Measurements from ENCODE around the gene INSL3.

INSL3 gene

DNA sequence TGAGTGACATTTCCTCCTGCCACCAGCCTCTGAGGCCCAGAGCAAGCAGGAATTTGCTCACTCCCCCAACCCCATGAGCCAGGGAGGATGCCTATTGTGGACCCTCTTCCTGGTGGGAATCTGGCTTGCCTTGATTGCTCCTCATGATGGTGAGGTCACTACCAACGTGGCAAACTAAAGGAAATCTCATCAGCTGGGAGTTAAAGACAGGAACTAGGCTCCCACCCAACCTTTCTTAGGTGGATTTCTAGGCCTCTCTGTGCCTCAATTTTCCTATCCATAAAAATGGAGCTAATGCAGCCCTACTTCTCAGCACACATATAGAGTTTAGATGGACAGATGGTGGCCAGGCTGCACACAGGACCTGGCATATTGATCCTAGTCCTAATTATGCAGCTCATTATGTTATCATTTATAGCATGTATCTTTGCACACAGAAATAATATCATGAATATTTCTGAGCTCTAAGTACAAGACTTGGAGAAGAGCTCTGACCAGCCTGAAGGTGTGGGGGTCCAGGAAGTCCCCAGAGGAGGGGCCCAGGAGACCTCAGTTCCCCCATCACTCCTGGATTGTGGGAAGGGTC lies 24.4 kb downstream of the INSL3 start:
- Histone ChIP-seq H3K27me3 (ENCODE audit: insufficient read depth, poor library complexity, severe bottlenecking) (no peaks in the 10 kb centered on the region), H3K36me3 (ENCODE audit: low read depth) (no peaks in the 10 kb centered on the region), H3K4me1 (ENCODE audit: insufficient read depth, poor library complexity, severe bottlenecking) (peaks cover 27% of the 10 kb centered on the region), H3K9me3 (ENCODE audit: severe bottlenecking) (no peaks in the 10 kb centered on the region), H3K27ac (ENCODE audit: poor library complexity, severe bottlenecking) (peak overlapping the region; percentile 85), H3K4me3 (ENCODE audit: severe bottlenecking) (no peak overlapping the region)
- TF ChIP-seq, protein P1, sequence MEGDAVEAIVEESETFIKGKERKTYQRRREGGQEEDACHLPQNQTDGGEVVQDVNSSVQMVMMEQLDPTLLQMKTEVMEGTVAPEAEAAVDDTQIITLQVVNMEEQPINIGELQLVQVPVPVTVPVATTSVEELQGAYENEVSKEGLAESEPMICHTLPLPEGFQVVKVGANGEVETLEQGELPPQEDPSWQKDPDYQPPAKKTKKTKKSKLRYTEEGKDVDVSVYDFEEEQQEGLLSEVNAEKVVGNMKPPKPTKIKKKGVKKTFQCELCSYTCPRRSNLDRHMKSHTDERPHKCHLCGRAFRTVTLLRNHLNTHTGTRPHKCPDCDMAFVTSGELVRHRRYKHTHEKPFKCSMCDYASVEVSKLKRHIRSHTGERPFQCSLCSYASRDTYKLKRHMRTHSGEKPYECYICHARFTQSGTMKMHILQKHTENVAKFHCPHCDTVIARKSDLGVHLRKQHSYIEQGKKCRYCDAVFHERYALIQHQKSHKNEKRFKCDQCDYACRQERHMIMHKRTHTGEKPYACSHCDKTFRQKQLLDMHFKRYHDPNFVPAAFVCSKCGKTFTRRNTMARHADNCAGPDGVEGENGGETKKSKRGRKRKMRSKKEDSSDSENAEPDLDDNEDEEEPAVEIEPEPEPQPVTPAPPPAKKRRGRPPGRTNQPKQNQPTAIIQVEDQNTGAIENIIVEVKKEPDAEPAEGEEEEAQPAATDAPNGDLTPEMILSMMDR (IDR thresholded peaks at IDR 0.05; ENCODE audit: poor library complexity, severe bottlenecking), result no peak
- no peak for ATAC-seq (ENCODE audit: low read depth)
- no peak for DNase-seq (ENCODE audit: low spot score)

DNA sequence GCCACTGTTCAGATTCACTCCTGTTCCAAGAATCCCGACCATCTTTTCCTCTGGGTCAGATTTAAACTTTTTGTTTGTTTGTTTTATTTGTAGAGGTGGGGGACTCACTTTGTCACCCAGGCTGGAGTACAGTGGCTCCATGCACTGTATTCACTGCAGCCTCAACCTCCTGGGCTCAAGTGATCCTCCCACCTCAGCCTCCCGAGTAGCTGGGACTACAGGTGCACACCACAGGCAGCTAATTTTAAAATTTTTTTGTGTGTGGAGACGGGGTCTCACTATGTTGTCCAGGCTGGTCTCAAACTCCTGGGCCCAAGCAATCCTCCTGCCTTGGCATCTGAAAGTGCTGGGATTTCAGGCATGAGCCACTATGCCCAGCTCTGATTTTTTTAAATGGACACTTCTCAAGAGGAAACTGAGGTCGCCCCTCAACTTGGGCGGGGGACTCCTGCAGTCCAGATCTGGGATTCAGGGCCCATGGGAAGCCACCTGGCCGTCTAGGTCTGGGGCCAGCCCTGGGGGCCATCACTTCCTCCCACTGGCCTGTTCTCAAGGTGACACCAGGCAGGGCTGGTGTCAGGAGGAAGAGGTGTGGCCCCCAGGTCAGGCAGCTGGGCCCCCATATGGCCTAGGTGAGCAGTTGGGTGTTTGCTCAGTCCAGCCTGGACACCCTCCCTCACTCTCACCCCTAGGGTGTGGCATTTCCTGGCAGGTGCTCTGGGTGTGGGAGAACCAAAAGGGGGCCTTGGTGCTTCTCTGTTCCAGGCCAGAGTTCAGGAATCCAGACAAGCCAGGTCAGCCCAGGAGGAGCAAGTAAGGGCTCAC lies 25.1 kb downstream of the INSL3 start:
- DNase-seq (ENCODE audit: low spot score) (no peak), ATAC-seq (ENCODE audit: low read depth) (peak; percentile 49)
- TF ChIP-seq, protein P1 (IDR thresholded peaks at IDR 0.05; ENCODE audit: poor library complexity, severe bottlenecking), result no peak
- Histone ChIP-seq H3K4me3 (ENCODE audit: severe bottlenecking) (peak overlapping the region; percentile 58), H3K36me3 (ENCODE audit: low read depth) (no peaks in the 10 kb centered on the region), H3K27me3 (ENCODE audit: insufficient read depth, poor library complexity, severe bottlenecking) (no peaks in the 10 kb centered on the region), H3K27ac (ENCODE audit: poor library complexity, severe bottlenecking) (peak overlapping the region; percentile 85), H3K4me1 (ENCODE audit: insufficient read depth, poor library complexity, severe bottlenecking) (peaks cover 27% of the 10 kb centered on the region), H3K9me3 (ENCODE audit: severe bottlenecking) (no peaks in the 10 kb centered on the region)

DNA sequence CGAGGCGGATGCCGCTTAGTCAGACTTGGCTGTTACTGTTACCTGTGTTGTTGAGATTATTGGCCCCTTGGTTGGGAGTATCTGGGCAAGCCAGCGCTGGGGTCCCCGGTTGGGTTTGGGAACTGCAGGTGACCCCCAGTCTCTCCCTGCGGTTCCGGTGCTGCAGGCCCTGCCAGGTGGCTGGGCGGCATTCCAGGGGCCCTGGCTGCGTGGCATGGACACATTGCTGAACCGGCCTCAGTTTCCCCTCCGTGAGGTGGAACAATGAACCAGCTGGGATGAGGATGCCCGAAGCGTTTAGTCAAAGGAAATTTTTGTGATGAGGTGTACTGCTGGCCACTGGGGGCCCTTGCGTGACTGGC lies 25.8 kb downstream of the INSL3 start:
- H3K9me3 ChIP-seq (ENCODE audit: severe bottlenecking), result no peaks in the 10 kb centered on the region
- H3K27me3 ChIP-seq (ENCODE audit: insufficient read depth, poor library complexity, severe bottlenecking), result no peaks in the 10 kb centered on the region
- H3K36me3 ChIP-seq (ENCODE audit: low read depth), result no peaks in the 10 kb centered on the region
- TF ChIP-seq, protein P1 (IDR thresholded peaks at IDR 0.05; ENCODE audit: poor library complexity, severe bottlenecking), result no peak
- H3K27ac ChIP-seq (ENCODE audit: poor library complexity, severe bottlenecking), result peak overlapping the region; percentile 85
- peaks cover 31% of the 10 kb centered on the region for H3K4me1 ChIP-seq (ENCODE audit: insufficient read depth, poor library complexity, severe bottlenecking)
- H3K4me3 ChIP-seq (ENCODE audit: severe bottlenecking), result peak overlapping the region; percentile 58
- no peak for DNase-seq (ENCODE audit: low spot score)
- ATAC-seq (ENCODE audit: low read depth), result no peak; the same call in 2 of the 3 replicates

DNA sequence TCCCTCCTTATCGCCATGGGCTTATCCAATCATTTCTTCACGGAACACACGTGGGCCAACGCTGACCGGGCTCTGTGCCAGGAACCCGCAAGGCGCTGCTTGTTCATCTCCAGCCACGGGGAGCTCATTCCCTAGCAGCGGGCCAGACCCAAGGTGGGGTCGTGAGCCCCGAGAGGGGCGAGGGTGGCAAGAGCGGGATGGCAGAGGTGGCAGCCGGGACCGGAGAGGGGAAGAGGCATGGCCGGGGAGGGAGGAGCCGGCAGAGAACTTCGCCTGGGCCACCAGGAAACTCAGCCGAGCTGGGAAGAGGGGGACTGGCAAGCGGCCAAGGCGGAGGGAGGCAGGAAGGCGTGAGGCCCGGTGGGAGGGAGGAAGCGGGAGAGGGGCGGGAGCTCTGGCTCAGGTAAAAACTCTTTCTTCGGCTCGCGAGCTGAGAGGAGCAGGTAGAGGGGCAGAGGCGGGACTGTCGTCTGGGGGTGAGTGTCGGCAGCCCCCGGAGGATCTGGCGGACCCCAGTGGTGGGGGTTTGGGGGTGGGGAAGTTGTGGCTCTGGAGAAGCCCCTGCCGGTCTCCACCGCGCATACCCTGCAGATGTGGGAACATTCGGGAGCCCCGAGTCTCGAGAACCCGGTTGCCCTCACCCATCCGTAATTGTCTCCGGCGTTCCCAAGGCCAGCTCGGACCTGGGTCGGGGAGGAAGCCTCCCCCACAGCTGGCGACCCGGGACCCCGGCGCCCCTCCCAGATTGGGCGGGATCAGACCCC lies 26.4 kb downstream of the INSL3 start, which contains the start of gene B3GNT3:
TSS of gene B3GNT3 (plus strand) at position 408 of the 764 bp plus-strand sequence. CDS start 12,670 bp downstream, outside the sequence.
- H3K9me3 ChIP-seq (ENCODE audit: severe bottlenecking), result no peaks in the 10 kb centered on the region
- DNase-seq (ENCODE audit: low spot score), result peak; percentile 88
- H3K27ac ChIP-seq (ENCODE audit: poor library complexity, severe bottlenecking), result peak within 1 kb of the TSS; percentile 85
- peak within 1 kb of the TSS; percentile 58 for H3K4me3 ChIP-seq (ENCODE audit: severe bottlenecking)
- H3K36me3 ChIP-seq (ENCODE audit: low read depth), result no peaks in the 10 kb centered on the region
- TF ChIP-seq, protein P1 (IDR thresholded peaks at IDR 0.05; ENCODE audit: poor library complexity, severe bottlenecking), result no peak
- ATAC-seq (ENCODE audit: low read depth), result peak; percentile 58
- H3K4me1 ChIP-seq (ENCODE audit: insufficient read depth, poor library complexity, severe bottlenecking), result peaks cover 33% of the 10 kb centered on the region
- H3K27me3 ChIP-seq (ENCODE audit: insufficient read depth, poor library complexity, severe bottlenecking), result no peaks in the 10 kb centered on the region
